Fibroblast of lung (primary cell): ENCODE data around the gene RALGAPB.

Experiments used
- CTCF ChIP-seq, 2 donors: IDR thresholded peaks in 1 of 2; conservative IDR thresholded peaks in 1 of 2; 1 replicate in 1 of 2; 2 replicates in 1 of 2; pipeline ENCODE4 v1.5.1; 2011 to 2012; ENCODE audit warnings: low read length in 2 of 2, control low read depth in 1 of 2, inconsistent platforms in 1 of 2, low read depth in 1 of 2, mild to moderate bottlenecking in 1 of 2
- EZH2 ChIP-seq: IDR thresholded peaks from 2 replicates; pipeline ENCODE4 v1.5.1; 2012; ENCODE audit warnings: low read length, control low read depth, mild to moderate bottlenecking; ENCODE audit errors: missing control alignments

GRCh38 chr20:38586181-38586525 lies 113.5 kb downstream of the RALGAPB start:
- no peak for TF ChIP-seq CTCF (conservative IDR thresholded peaks at IDR 0.05 in 1 of 2, IDR thresholded peaks at IDR 0.05 in 1 of 2; ENCODE audit: low read depth in 1 of 2, low read length in 2 of 2)
- no peak for TF ChIP-seq EZH2
